AG09319 (cell line): ENCODE results near the gene CCNT1.

Source experiments
- DNase-seq: peaks from one replicate; pipeline ENCODE4 v3.0.0-alpha.2; 2010; ENCODE audit warnings: low read depth; ENCODE audit errors: extremely low read depth
- TF ChIP-seq, protein P1 (sequence below): IDR thresholded peaks from 2 replicates; pipeline ENCODE4 v1.5.1; 2011; ENCODE audit warnings: low read depth, mild to moderate bottlenecking, inconsistent platforms, low read length, moderate library complexity

Gene CCNT1

GRCh38 chr12:48681710-48682532 is 34.6 kb downstream of the CCNT1 start, which contains the start of gene KANSL2:
Gene KANSL2 (minus strand): TSS chr12:48682238. CDS start chr12:48681632, 606 bp downstream.
- TF ChIP-seq, protein P1, sequence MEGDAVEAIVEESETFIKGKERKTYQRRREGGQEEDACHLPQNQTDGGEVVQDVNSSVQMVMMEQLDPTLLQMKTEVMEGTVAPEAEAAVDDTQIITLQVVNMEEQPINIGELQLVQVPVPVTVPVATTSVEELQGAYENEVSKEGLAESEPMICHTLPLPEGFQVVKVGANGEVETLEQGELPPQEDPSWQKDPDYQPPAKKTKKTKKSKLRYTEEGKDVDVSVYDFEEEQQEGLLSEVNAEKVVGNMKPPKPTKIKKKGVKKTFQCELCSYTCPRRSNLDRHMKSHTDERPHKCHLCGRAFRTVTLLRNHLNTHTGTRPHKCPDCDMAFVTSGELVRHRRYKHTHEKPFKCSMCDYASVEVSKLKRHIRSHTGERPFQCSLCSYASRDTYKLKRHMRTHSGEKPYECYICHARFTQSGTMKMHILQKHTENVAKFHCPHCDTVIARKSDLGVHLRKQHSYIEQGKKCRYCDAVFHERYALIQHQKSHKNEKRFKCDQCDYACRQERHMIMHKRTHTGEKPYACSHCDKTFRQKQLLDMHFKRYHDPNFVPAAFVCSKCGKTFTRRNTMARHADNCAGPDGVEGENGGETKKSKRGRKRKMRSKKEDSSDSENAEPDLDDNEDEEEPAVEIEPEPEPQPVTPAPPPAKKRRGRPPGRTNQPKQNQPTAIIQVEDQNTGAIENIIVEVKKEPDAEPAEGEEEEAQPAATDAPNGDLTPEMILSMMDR, result no peak
- peak; percentile 96 for DNase-seq

DNA sequence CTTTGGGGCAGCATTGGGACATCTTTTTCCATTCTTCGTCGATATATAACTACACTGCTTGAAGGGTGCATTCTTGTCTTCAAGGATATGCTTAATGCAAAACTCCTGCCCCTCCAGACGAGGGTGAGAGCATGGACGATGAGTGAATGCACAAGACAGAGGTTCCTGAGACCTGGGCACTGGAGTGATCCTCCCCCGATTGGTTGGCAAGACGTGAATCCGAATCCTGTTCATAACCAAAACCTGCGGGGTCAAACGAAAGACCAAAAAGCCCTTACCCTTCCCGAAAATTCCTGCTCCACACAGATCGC is 35.2 kb downstream of the CCNT1 start:
- TF ChIP-seq, protein P1, result no peak

GRCh38 chr12:48680861-48681260 is 35.6 kb downstream of the CCNT1 start:
- no peak for DNase-seq
- TF ChIP-seq, protein P1, result no peak

More for the DNA sequence above, 35.2 kb downstream of the CCNT1 start:
- DNase-seq, result no peak

GRCh38 chr12:48678551-48679185 is 37.8 kb downstream of the CCNT1 start:
- TF ChIP-seq, protein P1, result no peak
- no peak for DNase-seq

- no peak for DNase-seq
Measured at GRCh38 chr12:48671231-48671856, 45.2 kb downstream of the CCNT1 start.

GRCh38 chr12:48668996-48669395 is 47.5 kb downstream of the CCNT1 start:
- TF ChIP-seq, protein P1, result no peak
- DNase-seq, result no peak

More at GRCh38 chr12:48671231-48671856, 45.2 kb downstream of the CCNT1 start:
- TF ChIP-seq, protein P1, result no peak

DNA sequence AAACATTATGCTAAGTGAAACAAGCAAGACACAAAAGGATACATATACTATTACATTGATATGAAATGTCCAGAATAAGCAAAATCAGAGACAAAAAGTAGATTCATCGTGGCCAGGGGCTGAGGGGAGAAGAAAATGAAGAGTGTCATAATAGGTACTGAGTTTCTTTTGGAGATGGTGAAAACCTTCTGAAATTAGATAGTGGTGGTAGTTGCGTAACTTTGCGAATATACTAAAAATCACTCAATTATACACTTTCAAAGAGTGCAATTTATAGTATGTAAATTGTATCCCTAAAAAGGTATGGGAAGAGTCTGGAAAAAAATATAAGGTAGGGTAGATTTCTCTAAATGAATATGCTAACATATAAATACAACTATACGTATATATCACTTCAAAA is 56.6 kb downstream of the CCNT1 start:
- TF ChIP-seq, protein P1, result no peak

More for the DNA sequence above, 56.6 kb downstream of the CCNT1 start:
- no peak for DNase-seq
